ENCODE measurements around the gene CD99L2.
"Not testable (repeated sequence)": the region's sequence is repeated elsewhere in the genome, so short reads cannot be mapped to it uniquely, and the experiment has no call there.

CD99L2 gene

DNA sequence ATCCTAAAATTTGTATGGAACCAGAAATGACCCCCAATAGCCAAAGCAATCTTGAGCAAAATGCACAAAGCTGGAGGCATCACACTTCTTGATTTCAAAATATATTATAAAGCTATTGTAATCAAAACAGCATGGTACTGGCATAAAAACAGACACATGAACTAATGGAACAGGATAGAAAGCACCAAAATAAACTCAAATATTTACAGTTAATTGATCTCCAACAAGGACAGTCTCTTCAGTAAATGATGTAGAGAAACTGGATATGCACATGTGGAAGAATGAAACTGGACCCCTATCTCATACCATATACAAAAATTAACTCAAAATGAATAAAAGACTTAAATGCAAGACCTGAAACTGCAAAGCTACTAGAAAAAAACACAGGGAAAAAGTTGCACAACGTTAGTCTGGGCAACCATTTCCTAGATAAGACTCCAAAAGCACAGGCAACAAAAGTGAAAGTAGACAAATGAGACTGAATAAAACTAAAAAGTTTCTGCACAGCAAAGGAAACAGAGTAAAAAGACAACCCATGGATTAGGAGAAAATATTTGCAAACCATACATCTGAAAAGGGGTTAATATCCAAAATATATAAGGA lies 64.9 kb downstream of the CD99L2 start:
- no peak overlapping the region for H3K9ac ChIP-seq (ENCODE audit: low read length)
- H4K20me1 ChIP-seq (ENCODE audit: insufficient read depth, low read length), result no peaks in the 10 kb centered on the region
- no peak for TF ChIP-seq EZH2 (IDR thresholded peaks at IDR 0.05; ENCODE audit: borderline replicate concordance, low read length)
- H3K9me3 ChIP-seq (ENCODE audit: low read length), result no peaks in the 10 kb centered on the region
- H3K36me3 ChIP-seq (ENCODE audit: insufficient read depth, low read length), result no peaks in the 10 kb centered on the region; the same call in 1 of the 2 replicates
- H3K27ac ChIP-seq (ENCODE audit: low read depth, low read length, poor library complexity, severe bottlenecking), result no peak overlapping the region
- H2AFZ ChIP-seq (ENCODE audit: low read length), result no peak overlapping the region
- no peaks in the 10 kb centered on the region for H3K79me2 ChIP-seq (ENCODE audit: insufficient read depth, low read length)
- no peaks in the 10 kb centered on the region for H3K4me1 ChIP-seq (ENCODE audit: insufficient read depth, low read length, severe bottlenecking)
- no peak overlapping the region for H3K4me3 ChIP-seq (ENCODE audit: low read depth, low read length, poor library complexity, severe bottlenecking)
- no peaks in the 10 kb centered on the region for H3F3A ChIP-seq (ENCODE audit: insufficient read depth, low read length)
- H3K27me3 ChIP-seq (ENCODE audit: insufficient read depth, low read length), result no peaks in the 10 kb centered on the region
- no peaks in the 10 kb centered on the region for H3K9me2 ChIP-seq (ENCODE audit: low read depth, low read length)
- H3K4me2 ChIP-seq (ENCODE audit: low read length), result no peak overlapping the region

DNA sequence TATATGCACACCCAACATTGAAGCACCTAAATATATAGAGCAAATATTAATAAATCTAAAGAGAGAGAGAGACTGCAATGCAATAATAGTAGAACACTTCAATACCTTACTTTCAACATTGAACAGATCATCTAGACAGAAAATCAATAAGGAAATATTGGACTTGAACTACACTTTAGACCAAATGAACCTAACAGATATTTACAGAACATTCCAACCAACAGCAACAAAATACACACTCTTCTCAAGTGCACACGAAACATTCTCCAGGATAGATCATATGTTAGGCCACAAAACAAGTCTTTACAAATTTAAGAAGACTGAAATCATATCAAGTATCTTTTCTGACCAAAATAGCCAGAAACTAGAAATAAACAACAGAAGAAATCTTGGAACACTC lies 66.6 kb downstream of the CD99L2 start:
- TF ChIP-seq EZH2 (IDR thresholded peaks at IDR 0.05; ENCODE audit: borderline replicate concordance, low read length), result no peak
- TF ChIP-seq, protein P1, sequence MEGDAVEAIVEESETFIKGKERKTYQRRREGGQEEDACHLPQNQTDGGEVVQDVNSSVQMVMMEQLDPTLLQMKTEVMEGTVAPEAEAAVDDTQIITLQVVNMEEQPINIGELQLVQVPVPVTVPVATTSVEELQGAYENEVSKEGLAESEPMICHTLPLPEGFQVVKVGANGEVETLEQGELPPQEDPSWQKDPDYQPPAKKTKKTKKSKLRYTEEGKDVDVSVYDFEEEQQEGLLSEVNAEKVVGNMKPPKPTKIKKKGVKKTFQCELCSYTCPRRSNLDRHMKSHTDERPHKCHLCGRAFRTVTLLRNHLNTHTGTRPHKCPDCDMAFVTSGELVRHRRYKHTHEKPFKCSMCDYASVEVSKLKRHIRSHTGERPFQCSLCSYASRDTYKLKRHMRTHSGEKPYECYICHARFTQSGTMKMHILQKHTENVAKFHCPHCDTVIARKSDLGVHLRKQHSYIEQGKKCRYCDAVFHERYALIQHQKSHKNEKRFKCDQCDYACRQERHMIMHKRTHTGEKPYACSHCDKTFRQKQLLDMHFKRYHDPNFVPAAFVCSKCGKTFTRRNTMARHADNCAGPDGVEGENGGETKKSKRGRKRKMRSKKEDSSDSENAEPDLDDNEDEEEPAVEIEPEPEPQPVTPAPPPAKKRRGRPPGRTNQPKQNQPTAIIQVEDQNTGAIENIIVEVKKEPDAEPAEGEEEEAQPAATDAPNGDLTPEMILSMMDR (IDR thresholded peaks at IDR 0.05; ENCODE audit: low read length), result no peak
- no peaks in the 10 kb centered on the region for H3K27me3 ChIP-seq (ENCODE audit: insufficient read depth, low read length)
- no peaks in the 10 kb centered on the region for H3K9me3 ChIP-seq (ENCODE audit: low read length)
- no peak overlapping the region for H3K9ac ChIP-seq (ENCODE audit: low read length)
- H3K27ac ChIP-seq (ENCODE audit: low read depth, low read length, poor library complexity, severe bottlenecking), result no peak overlapping the region
- H3F3A ChIP-seq (ENCODE audit: insufficient read depth, low read length), result no peaks in the 10 kb centered on the region
- no peaks in the 10 kb centered on the region for H4K20me1 ChIP-seq (ENCODE audit: insufficient read depth, low read length)
- H2AFZ ChIP-seq (ENCODE audit: low read length), result no peak overlapping the region
- no peak overlapping the region for H3K4me2 ChIP-seq (ENCODE audit: low read length)
- H3K79me2 ChIP-seq (ENCODE audit: insufficient read depth, low read length), result no peaks in the 10 kb centered on the region
- H3K4me3 ChIP-seq (ENCODE audit: low read depth, low read length, poor library complexity, severe bottlenecking), result no peak overlapping the region
- H3K36me3 ChIP-seq (ENCODE audit: insufficient read depth, low read length), result no peaks in the 10 kb centered on the region; the same call in 1 of the 2 replicates
- no peaks in the 10 kb centered on the region for H3K9me2 ChIP-seq (ENCODE audit: low read depth, low read length)
- no peaks in the 10 kb centered on the region for H3K4me1 ChIP-seq (ENCODE audit: insufficient read depth, low read length, severe bottlenecking)

DNA sequence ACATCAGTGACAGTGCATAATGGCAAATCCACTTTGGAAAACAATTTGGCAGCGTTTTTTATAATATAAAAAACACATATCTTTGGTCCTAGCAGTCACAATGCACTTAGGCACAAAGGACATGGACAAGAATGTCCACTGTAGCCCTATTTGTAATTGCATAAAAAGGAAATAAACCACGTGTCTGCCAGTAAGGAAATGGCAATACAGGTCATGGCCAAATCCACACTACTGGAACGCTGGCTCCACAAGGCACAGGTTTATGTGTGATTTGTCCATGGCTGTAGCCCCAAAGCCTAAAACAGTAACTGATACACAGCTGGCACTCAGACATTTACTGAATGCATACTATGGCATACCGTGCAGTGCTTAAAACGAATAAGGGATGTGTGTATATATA lies 69.7 kb downstream of the CD99L2 start:
- H3K4me3 ChIP-seq (ENCODE audit: low read depth, low read length, poor library complexity, severe bottlenecking), result no peak overlapping the region
- H3K4me1 ChIP-seq (ENCODE audit: insufficient read depth, low read length, severe bottlenecking), result no peaks in the 10 kb centered on the region
- H3K27ac ChIP-seq (ENCODE audit: low read depth, low read length, poor library complexity, severe bottlenecking), result no peak overlapping the region
- H3K9me3 ChIP-seq (ENCODE audit: low read length), result no peaks in the 10 kb centered on the region
- no peak overlapping the region for H2AFZ ChIP-seq (ENCODE audit: low read length)
- no peaks in the 10 kb centered on the region for H3K27me3 ChIP-seq (ENCODE audit: insufficient read depth, low read length)
- H3K9me2 ChIP-seq (ENCODE audit: low read depth, low read length), result no peaks in the 10 kb centered on the region
- no peaks in the 10 kb centered on the region for H4K20me1 ChIP-seq (ENCODE audit: insufficient read depth, low read length)
- no peak overlapping the region for H3K4me2 ChIP-seq (ENCODE audit: low read length)
- no peak for TF ChIP-seq EZH2 (IDR thresholded peaks at IDR 0.05; ENCODE audit: borderline replicate concordance, low read length)
- TF ChIP-seq, protein P1 (IDR thresholded peaks at IDR 0.05; ENCODE audit: low read length), result no peak
- no peaks in the 10 kb centered on the region; the same call in 1 of the 2 replicates for H3K36me3 ChIP-seq (ENCODE audit: insufficient read depth, low read length)
- H3K9ac ChIP-seq (ENCODE audit: low read length), result no peak overlapping the region
- no peaks in the 10 kb centered on the region for H3F3A ChIP-seq (ENCODE audit: insufficient read depth, low read length)
- no peaks in the 10 kb centered on the region for H3K79me2 ChIP-seq (ENCODE audit: insufficient read depth, low read length)

DNA sequence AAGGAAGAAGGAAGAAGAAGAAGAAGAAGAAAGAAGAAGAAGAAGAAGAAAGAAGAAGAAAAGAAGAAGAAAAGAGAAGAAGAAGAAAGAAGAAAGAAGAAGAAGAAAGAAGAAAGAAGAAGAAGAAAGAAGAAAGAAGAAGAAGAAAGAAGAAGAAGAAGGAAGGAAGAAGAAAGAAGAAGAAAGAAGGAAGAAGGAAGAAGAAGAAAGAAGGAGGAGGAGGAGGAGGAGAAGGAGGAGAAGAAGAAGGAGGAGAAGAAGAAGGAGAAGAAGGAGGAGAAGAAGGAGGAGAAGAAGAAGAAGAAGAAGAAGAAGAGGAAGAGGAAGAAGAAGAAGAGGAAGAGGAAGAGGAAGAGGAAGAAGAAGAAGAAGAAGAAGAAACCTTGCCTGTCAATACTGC lies 74.1 kb downstream of the CD99L2 start:
- H3K27ac ChIP-seq (ENCODE audit: low read depth, low read length, poor library complexity, severe bottlenecking); H3K4me3 ChIP-seq (ENCODE audit: low read depth, low read length, poor library complexity, severe bottlenecking); H3K9ac ChIP-seq (ENCODE audit: low read length); H3K36me3 ChIP-seq (ENCODE audit: insufficient read depth, low read length); H3K27me3 ChIP-seq (ENCODE audit: insufficient read depth, low read length); H2AFZ ChIP-seq (ENCODE audit: low read length); H3K9me2 ChIP-seq (ENCODE audit: low read depth, low read length); H3K9me3 ChIP-seq (ENCODE audit: low read length); H3F3A ChIP-seq (ENCODE audit: insufficient read depth, low read length); H3K4me1 ChIP-seq (ENCODE audit: insufficient read depth, low read length, severe bottlenecking); H3K79me2 ChIP-seq (ENCODE audit: insufficient read depth, low read length); H4K20me1 ChIP-seq (ENCODE audit: insufficient read depth, low read length); H3K4me2 ChIP-seq (ENCODE audit: low read length): not testable (repeated sequence)

DNA sequence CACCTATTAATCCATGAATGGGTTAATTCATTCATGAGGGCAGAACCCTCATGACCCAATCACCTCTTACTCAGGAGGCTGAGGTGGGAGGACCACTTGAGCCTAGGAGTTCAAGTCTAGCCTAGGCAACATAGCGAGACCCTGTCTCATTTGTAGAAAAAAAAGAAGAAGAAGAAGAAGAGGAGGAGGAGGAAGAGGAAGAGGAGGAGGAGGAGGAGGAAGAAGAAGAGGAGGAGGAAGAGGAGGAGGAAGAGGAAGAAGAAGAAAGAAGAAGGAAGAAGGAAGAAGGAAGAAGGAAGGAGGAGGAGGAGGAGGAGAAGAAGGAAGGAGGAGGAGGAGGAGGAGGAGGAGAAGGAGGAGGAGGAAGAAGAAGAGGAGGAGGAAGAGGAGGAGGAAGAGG lies 74.6 kb downstream of the CD99L2 start:
- H3K27me3 ChIP-seq (ENCODE audit: insufficient read depth, low read length); H3K4me3 ChIP-seq (ENCODE audit: low read depth, low read length, poor library complexity, severe bottlenecking); H4K20me1 ChIP-seq (ENCODE audit: insufficient read depth, low read length); H3K4me1 ChIP-seq (ENCODE audit: insufficient read depth, low read length, severe bottlenecking); H3K36me3 ChIP-seq (ENCODE audit: insufficient read depth, low read length); H3F3A ChIP-seq (ENCODE audit: insufficient read depth, low read length); H3K27ac ChIP-seq (ENCODE audit: low read depth, low read length, poor library complexity, severe bottlenecking); H3K9me2 ChIP-seq (ENCODE audit: low read depth, low read length); H2AFZ ChIP-seq (ENCODE audit: low read length); H3K9me3 ChIP-seq (ENCODE audit: low read length); H3K4me2 ChIP-seq (ENCODE audit: low read length); H3K9ac ChIP-seq (ENCODE audit: low read length); H3K79me2 ChIP-seq (ENCODE audit: insufficient read depth, low read length): not testable (repeated sequence)
